B cell (primary cell): ENCODE data around the gene FBH1. TPM values are rescaled to one million over a fixed set of nuclear protein-coding genes. Genes with fewer than 3 reads are reported as not detected.

Experiments
- ATAC-seq: fragments of 200-7000 bp; cut with Tn5 transposase; one replicate; pipeline ENCODE4 v1.10.0; 2021; ENCODE audit warnings: low read depth, mild to moderate bottlenecking, moderate number of reproducible peaks, moderate library complexity
- CTCF ChIA-PET: fragments of 350-600 bp; sonication (Branson Sonifier 250); formaldehyde crosslinking; loops from one replicate; lab custom pipeline; 2021; ENCODE audit warnings: antibody characterized with exemption, inconsistent platforms; lab: Charles Lee
- POLR2A ChIA-PET: fragments of 350-600 bp; sonication (Branson Sonifier 250); formaldehyde crosslinking; loops from one replicate; lab custom pipeline; 2021; ENCODE audit warnings: antibody characterized with exemption; lab: Charles Lee
- DNase-seq: peaks from one replicate; pipeline ENCODE4 v3.0.0; 2013
- H2AFZ ChIP-seq: 2 replicates; pipeline ENCODE4 v1.6.1; 2012; ENCODE audit warnings: mild to moderate bottlenecking, low read depth, low read length; ENCODE audit not compliant: insufficient read depth, poor library complexity, severe bottlenecking
- H3K27ac ChIP-seq, 2 donors: 1 replicate in 1 of 2; 2 replicates in 1 of 2; pipeline ENCODE4 v1.5.1; 2012 to 2013; ENCODE audit warnings: low read length in 2 of 2, mild to moderate bottlenecking in 2 of 2, moderate library complexity in 1 of 2
- H3K27me3 ChIP-seq, 4 experiments: fragments of 200-600 bp in 1 of 4; sonication (generic) in 1 of 4; replicated peaks in 1 of 4; 1 replicate in 2 of 4; 2 replicates in 2 of 4; pipeline versions ENCODE4 v1.6.1 to v1.7.0; 2013 to 2016; ENCODE audit warnings: low read length in 3 of 4, mild to moderate bottlenecking in 2 of 4, mixed read lengths in 1 of 4, moderate library complexity in 1 of 4; ENCODE audit not compliant: insufficient read depth in 4 of 4, control insufficient read depth in 3 of 4; ENCODE audit errors: control extremely low read depth in 1 of 4
- H3K36me3 ChIP-seq, 2 experiments: replicated peaks in 1 of 2; 1 replicate in 1 of 2; 2 replicates in 1 of 2; pipeline versions ENCODE4 v1.6.1 to v1.7.1; 2013; ENCODE audit warnings: low read length in 1 of 2; ENCODE audit not compliant: insufficient read depth in 2 of 2, control insufficient read depth in 1 of 2; ENCODE audit errors: control extremely low read depth in 1 of 2, extremely low read depth in 1 of 2
- H3K4me1 ChIP-seq, 2 donors: fragments of 200-600 bp in 1 of 2; sonication (generic) in 1 of 2; 1 replicate in 1 of 2; 2 replicates in 1 of 2; pipeline versions ENCODE4 v1.5.1 to v1.6.1; 2013 to 2017; ENCODE audit warnings: low read length in 2 of 2; ENCODE audit not compliant: control insufficient read depth in 2 of 2, insufficient read depth in 2 of 2
- H3K4me2 ChIP-seq: replicated peaks from 2 replicates; pipeline ENCODE3; 2012; ENCODE audit warnings: mild to moderate bottlenecking, low read depth, low read length; ENCODE audit not compliant: poor library complexity, severe bottlenecking
- H3K4me3 ChIP-seq, 5 experiments: fragments of 200-600 bp in 1 of 5; sonication (generic) in 1 of 5; 1 replicate in 3 of 5; 2 replicates in 2 of 5; pipeline versions ENCODE4 v1.5.1 to v1.7.0; 2011 to 2016; ENCODE audit warnings: low read length in 4 of 5, mild to moderate bottlenecking in 4 of 5, low read depth in 2 of 5, control low read depth in 1 of 5, moderate library complexity in 1 of 5; ENCODE audit not compliant: insufficient read depth in 1 of 5; ENCODE audit errors: control extremely low read depth in 1 of 5, extremely low read depth in 1 of 5
- H3K79me2 ChIP-seq: fragments of 200-600 bp; sonication (generic); one replicate; pipeline ENCODE4 v1.6.0; 2016; ENCODE audit warnings: low read length; ENCODE audit not compliant: control insufficient read depth, insufficient read depth
- H3K9ac ChIP-seq: fragments of 200-600 bp; sonication (generic); 2 replicates; pipeline ENCODE4 v1.6.1; 2017; ENCODE audit warnings: mild to moderate bottlenecking, low read length, moderate library complexity
- H3K9me3 ChIP-seq, 3 donors: one replicate each; pipeline versions ENCODE4 v1.6.1 to v1.7.1; 2013; ENCODE audit warnings: low read length in 2 of 3; ENCODE audit not compliant: control insufficient read depth in 2 of 3, insufficient read depth in 1 of 3; ENCODE audit errors: control extremely low read depth in 1 of 3
- H4K20me1 ChIP-seq: 2 replicates; pipeline ENCODE4 v1.6.0; 2012; ENCODE audit warnings: mild to moderate bottlenecking, low read length; ENCODE audit not compliant: insufficient read depth, control insufficient read depth, poor library complexity, severe bottlenecking
- H3K27ac Mint-ChIP-seq: one replicate; pipeline ENCODE4 v1.8.0; 2021; ENCODE audit warnings: mixed read lengths
- H3K27me3 Mint-ChIP-seq: one replicate; pipeline ENCODE4 v1.8.0; 2021; ENCODE audit warnings: mixed read lengths
- H3K4me1 Mint-ChIP-seq: one replicate; pipeline ENCODE4 v1.8.0; 2021; ENCODE audit warnings: mixed read lengths
- H3K4me3 Mint-ChIP-seq: one replicate; pipeline ENCODE4 v1.8.0; 2021; ENCODE audit warnings: mixed read lengths
- H3K9me3 Mint-ChIP-seq: one replicate; pipeline ENCODE4 v1.8.0; 2022; ENCODE audit warnings: mixed read lengths; ENCODE audit not compliant: insufficient read depth
- CTCF ChIP-seq: fragments of 200-600 bp; IDR thresholded peaks from one replicate; pipeline ENCODE4 v1.8.0; 2022; ENCODE audit warnings: antibody characterized with exemption, mild to moderate bottlenecking
- EZH2 ChIP-seq: IDR thresholded peaks from 2 replicates; pipeline ENCODE4 v1.6.1; 2012; ENCODE audit warnings: borderline replicate concordance, low read depth, mild to moderate bottlenecking, moderate library complexity, low read length; ENCODE audit not compliant: insufficient read depth, poor library complexity, severe bottlenecking
- WGBS: methylation state at CpG from one replicate; pipeline ENCODE4 v1.1.5; 2013; ENCODE audit warnings: missing lambda C conversion rate; ENCODE audit not compliant: insufficient coverage; 5-methylcytosine and 5-hydroxymethylcytosine counted together
- intact Hi-C: fragments of 100-400 bp; cut with micrococcal nuclease; formaldehyde crosslinking; loops from one replicate; pipeline ENCODE4 v1.10.0; 2022
- polyA plus RNA-seq: library from polyadenylated mRNA; depleted of rRNA; stranded (reverse); fragments of >200 nt; gene quantifications from 2 replicates; pipeline ENCODE4 v1.2.3, GENCODE V29; 2012
- total RNA-seq, 2 donors: library from RNA; stranded (reverse); fragments of 120-200 nt in 1 of 2; gene quantifications; 1 replicate in 1 of 2; 2 replicates in 1 of 2; pipeline versions ENCODE4 v1.2.3 to v1.2.4, GENCODE V29; 2013 to 2022

Gene FBH1
- total and polyA plus RNA-seq, 2 donors (not counting 1 experiment from before 2014, with no cell fraction given): 86.4 to 129 TPM

GRCh38 chr10:5935628-5936027 is 45.6 kb downstream of the FBH1 start:
- H3K9me3 Mint-ChIP-seq: no peaks in the 10 kb centered on the region
- ATAC-seq (no peak), DNase-seq (no peak)
- TF ChIP-seq EZH2 (no peak), CTCF (no peak)
- Histone ChIP-seq H3K27ac (no peak overlapping the region), H3K9me3 (no peaks in the 10 kb centered on the region), H3K27me3 (no peaks in the 10 kb centered on the region), H3K4me3 (no peak overlapping the region), H4K20me1 (no peaks in the 10 kb centered on the region), H3K4me2 (no peak overlapping the region), H3K79me2 (no peaks in the 10 kb centered on the region), H2AFZ (no peak overlapping the region), H3K4me1 (no peaks in the 10 kb centered on the region), H3K36me3 (peaks cover 0 to 43% of the 10 kb centered on the region in 2 experiments), H3K9ac (no peak overlapping the region)
- intact Hi-C loops: no loop called here
- H3K4me3 Mint-ChIP-seq: no peak overlapping the region
- ChIA-PET CTCF (no interaction called here), POLR2A (no interaction called here)
- H3K27ac Mint-ChIP-seq: no peak overlapping the region
- 100% methylated on average over 10 of the region's 10 CpGs for WGBS
- no peaks in the 10 kb centered on the region for H3K4me1 Mint-ChIP-seq
- H3K27me3 Mint-ChIP-seq: no peaks in the 10 kb centered on the region

DNA sequence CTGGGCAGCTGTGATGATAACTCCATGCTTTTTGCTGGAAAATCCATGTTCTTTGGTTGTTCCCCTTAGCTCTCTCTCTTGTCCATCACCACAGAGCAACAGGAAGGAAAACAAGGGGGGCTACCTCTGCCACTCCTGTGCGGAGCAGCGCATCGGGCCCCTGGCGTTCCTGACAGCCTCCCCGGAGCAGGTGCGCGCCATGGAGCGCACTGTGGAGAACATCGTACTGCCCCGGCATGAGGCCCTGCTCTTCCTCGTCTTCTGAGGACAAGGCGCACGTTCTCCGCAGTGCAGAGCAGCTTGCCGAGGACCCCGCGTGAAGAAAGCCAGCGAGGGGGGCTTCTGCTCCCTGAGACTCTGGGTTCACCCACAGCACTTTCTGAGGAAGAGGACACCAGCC is 47.0 kb downstream of the FBH1 start:
- Histone ChIP-seq H3K79me2 (no peaks in the 10 kb centered on the region), H3K4me1 (no peaks in the 10 kb centered on the region), H3K9me3 (no peaks in the 10 kb centered on the region), H3K36me3 (peaks cover 0 to 42% of the 10 kb centered on the region in 2 experiments), H3K9ac (no peak overlapping the region), H3K27me3 (no peaks in the 10 kb centered on the region), H3K4me2 (no peak overlapping the region), H3K4me3 (no peak overlapping the region), H2AFZ (no peak overlapping the region), H4K20me1 (no peaks in the 10 kb centered on the region), H3K27ac (no peak overlapping the region)
- CTCF ChIA-PET: no interaction called here
- intact Hi-C loops: no loop called here
- Mint-ChIP-seq H3K4me3 (no peak overlapping the region), H3K27me3 (no peaks in the 10 kb centered on the region), H3K4me1 (no peaks in the 10 kb centered on the region), H3K9me3 (no peaks in the 10 kb centered on the region), H3K27ac (no peak overlapping the region)
- TF ChIP-seq CTCF (no peak), EZH2 (no peak)
- DNase-seq: no peak
- POLR2A ChIA-PET: interaction anchor here (0.7 kb wide), 1 partner anchor 466 kb away, joined by 6 read pairs; no protein-coding TSS in a partner anchor
- WGBS: 95% methylated on average over 18 of the region's 18 CpGs
- ATAC-seq: no peak
